Effector memory CD4-positive, alpha-beta T cell (primary cell): ENCODE measurements around the gene FUBP3.

ENCODE experiments used
- DNase-seq, 3 donors: peaks; one replicate each; pipeline ENCODE4 v3.0.0-alpha.2; 2020
- H3K27ac ChIP-seq: 2 replicates; pipeline ENCODE4 v1.7.0; 2013; ENCODE audit warnings: mild to moderate bottlenecking, low read length, moderate library complexity; ENCODE audit not compliant: insufficient read depth, poor library complexity, severe bottlenecking
- H3K27me3 ChIP-seq: replicated peaks from 2 replicates; pipeline ENCODE4 v1.7.0; 2013; ENCODE audit warnings: mild to moderate bottlenecking, low read length; ENCODE audit not compliant: insufficient read depth, control insufficient read depth, poor library complexity, severe bottlenecking
- H3K36me3 ChIP-seq: 2 replicates; pipeline ENCODE4 v1.7.0; 2013; ENCODE audit warnings: mild to moderate bottlenecking, low read length, moderate library complexity; ENCODE audit not compliant: control insufficient read depth, insufficient read depth
- H3K4me1 ChIP-seq: 2 replicates; pipeline ENCODE4 v1.7.0; 2013; ENCODE audit warnings: low read length, mild to moderate bottlenecking; ENCODE audit not compliant: control insufficient read depth, insufficient read depth, poor library complexity, severe bottlenecking
- H3K4me3 ChIP-seq: 2 replicates; pipeline ENCODE4 v1.7.0; 2013; ENCODE audit warnings: low read length, low read depth, mild to moderate bottlenecking; ENCODE audit not compliant: insufficient read depth, poor library complexity, severe bottlenecking
- H3K9me3 ChIP-seq: 2 replicates; pipeline ENCODE4 v1.7.0; 2013; ENCODE audit warnings: mild to moderate bottlenecking, low read length, moderate library complexity; ENCODE audit not compliant: control insufficient read depth

FUBP3 gene

DNA sequence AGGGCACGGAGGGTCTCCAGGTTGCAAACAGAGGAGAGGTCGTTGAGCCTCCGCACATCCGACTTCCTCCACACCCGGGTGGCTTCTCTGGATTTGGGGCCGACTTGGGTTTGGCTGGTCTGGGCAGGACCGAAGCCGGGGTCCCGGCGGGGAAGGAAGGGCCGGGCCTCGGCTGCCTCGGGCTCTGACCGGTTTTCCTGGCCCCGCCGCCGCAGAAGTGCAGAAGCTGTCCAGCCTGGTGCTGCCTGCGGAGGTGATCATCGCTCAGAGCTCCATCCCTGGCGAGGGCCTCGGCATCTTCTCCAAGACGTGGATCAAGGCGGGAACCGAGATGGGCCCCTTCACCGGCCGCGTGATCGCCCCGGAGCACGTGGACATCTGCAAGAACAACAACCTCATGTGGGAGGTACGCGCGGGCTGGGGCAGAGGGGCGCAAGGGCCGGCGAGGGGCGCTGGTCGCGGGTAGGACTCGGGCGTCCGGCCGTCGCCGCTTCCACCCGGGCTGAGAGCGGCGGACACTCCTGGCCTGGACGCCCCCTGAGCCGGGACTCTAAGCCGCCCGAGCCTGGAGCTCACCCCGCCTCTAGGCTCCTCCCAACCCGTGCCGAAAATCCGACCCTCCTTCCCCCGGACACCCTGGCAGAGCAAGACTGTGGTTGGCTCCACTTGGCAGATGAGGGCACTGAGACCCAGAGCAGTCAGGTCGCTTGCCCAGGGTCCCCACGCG, 87.2 kb downstream of the FUBP3 start:
- Histone ChIP-seq H3K27ac (no peak overlapping the region), H3K9me3 (no peaks in the 10 kb centered on the region), H3K4me3 (no peak overlapping the region), H3K4me1 (peaks cover 48% of the 10 kb centered on the region), H3K27me3 (peaks cover 50% of the 10 kb centered on the region), H3K36me3 (no peaks in the 10 kb centered on the region)
- no peak for DNase-seq

DNA sequence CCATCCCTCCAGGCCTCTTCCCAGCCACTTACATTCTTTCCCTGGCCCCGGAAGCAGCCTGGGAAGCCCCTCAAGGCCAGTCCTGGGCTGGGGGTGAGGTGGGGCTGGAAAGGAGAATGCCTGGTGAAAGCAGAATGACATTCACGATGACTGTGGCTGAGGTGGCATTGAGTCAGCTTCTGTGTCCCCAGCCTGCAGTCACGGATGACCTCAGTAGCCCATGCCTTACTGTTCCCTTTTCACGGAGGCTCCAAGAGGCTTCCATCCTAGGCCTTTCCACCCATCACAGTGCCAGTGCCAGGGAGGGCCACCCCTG, 87.7 kb downstream of the FUBP3 start:
- peaks cover 43% of the 10 kb centered on the region for H3K4me1 ChIP-seq
- peaks cover 45% of the 10 kb centered on the region for H3K27me3 ChIP-seq
- no peaks in the 10 kb centered on the region for H3K36me3 ChIP-seq
- no peak overlapping the region for H3K4me3 ChIP-seq
- no peak for DNase-seq
- no peaks in the 10 kb centered on the region for H3K9me3 ChIP-seq
- H3K27ac ChIP-seq, result no peak overlapping the region

DNA sequence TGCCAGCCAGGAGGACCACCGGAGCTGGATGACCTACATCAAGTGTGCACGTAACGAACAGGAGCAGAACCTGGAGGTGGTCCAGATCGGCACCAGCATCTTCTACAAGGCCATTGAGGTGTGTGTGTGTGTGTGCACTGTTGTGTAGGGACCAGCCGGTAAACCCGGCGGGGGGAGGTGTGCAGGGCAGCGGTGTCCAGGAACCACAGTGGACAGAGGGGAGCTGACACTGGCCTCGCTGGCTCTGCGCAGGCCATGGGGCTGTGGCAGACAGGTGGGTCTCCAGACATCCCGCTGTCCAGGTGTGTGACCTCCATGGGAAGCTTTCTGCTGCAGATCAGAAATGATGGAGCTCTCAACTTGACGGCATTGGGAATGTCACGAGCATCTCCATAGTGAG, 88.8 kb downstream of the FUBP3 start:
- no peaks in the 10 kb centered on the region for H3K36me3 ChIP-seq
- no peak overlapping the region for H3K27ac ChIP-seq
- H3K27me3 ChIP-seq, result peaks cover 34% of the 10 kb centered on the region
- no peak for DNase-seq
- H3K4me1 ChIP-seq, result peaks cover 31% of the 10 kb centered on the region
- no peak overlapping the region for H3K4me3 ChIP-seq
- H3K9me3 ChIP-seq, result no peaks in the 10 kb centered on the region

DNA sequence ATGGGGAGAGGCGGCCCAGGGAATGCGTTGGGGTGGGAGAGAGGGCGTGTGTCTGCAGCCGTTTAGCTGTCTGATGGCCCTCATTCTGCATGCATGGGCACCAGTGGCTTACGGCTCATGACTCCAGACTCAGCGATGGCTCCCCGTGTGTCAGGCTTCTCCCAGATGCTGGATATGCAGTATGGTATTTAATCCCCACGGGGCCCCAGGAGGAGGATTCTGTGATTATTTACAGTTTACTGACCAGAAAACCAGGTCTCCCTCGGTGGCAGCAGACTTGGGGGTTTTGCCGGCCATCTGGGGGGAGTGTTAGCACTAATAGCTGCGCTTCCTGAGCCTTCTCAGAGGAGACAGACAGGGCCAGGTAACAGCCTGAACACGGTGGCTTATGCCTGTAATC, 89.3 kb downstream of the FUBP3 start:
- Histone ChIP-seq H3K9me3 (no peaks in the 10 kb centered on the region), H3K4me3 (no peak overlapping the region), H3K27me3 (peaks cover 29% of the 10 kb centered on the region), H3K4me1 (peaks cover 27% of the 10 kb centered on the region), H3K27ac (no peak overlapping the region), H3K36me3 (no peaks in the 10 kb centered on the region)
- DNase-seq, result no peak

DNA sequence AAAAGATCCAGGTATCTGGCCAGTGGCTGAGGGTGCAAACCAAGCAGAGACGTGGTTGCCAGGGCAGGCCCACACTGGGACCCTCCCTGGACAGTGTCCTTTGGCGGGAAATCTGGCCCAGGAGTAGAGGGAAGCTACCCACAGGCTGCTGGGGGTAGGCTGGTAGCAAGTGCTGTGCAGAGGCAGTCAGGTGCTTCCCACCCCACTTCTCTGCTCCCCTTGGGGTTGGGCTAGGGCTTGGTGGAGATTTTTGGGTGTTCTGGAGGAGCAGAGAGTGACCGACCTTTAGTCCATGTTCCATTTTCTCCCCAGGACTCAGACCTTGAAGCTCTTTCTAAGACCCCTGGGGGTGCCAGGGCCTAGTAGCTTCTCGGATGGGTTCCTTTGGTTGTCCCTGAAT, 90.6 kb downstream of the FUBP3 start:
- H3K27ac ChIP-seq, result no peak overlapping the region
- DNase-seq, result no peak
- no peaks in the 10 kb centered on the region for H3K36me3 ChIP-seq
- H3K27me3 ChIP-seq, result peaks cover 20% of the 10 kb centered on the region
- H3K4me3 ChIP-seq, result no peak overlapping the region
- peaks cover 16% of the 10 kb centered on the region for H3K4me1 ChIP-seq
- H3K9me3 ChIP-seq, result no peaks in the 10 kb centered on the region

DNA sequence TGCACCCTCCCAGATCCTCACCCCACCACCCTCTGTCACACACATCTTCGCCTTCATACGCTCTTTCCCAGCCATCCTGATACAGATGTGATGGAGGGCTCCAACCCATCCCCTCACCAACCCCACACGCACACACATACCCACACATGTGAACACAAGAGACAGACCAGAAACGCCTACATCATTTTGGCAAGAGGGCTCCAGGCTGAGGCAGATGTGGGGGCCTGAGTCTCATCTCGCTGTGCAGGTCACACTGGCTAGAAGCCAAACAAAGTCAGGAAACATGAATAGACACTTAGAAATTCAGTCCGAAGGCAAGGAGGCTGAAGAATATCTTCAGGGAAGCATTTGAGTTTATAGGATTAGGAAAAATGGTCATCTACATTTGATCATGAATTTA, 91.3 kb downstream of the FUBP3 start:
- no peak overlapping the region for H3K27ac ChIP-seq
- no peak overlapping the region for H3K4me3 ChIP-seq
- no peak for DNase-seq
- H3K4me1 ChIP-seq, result peaks cover 10% of the 10 kb centered on the region
- peaks cover 16% of the 10 kb centered on the region for H3K27me3 ChIP-seq
- H3K9me3 ChIP-seq, result no peaks in the 10 kb centered on the region
- H3K36me3 ChIP-seq, result no peaks in the 10 kb centered on the region

DNA sequence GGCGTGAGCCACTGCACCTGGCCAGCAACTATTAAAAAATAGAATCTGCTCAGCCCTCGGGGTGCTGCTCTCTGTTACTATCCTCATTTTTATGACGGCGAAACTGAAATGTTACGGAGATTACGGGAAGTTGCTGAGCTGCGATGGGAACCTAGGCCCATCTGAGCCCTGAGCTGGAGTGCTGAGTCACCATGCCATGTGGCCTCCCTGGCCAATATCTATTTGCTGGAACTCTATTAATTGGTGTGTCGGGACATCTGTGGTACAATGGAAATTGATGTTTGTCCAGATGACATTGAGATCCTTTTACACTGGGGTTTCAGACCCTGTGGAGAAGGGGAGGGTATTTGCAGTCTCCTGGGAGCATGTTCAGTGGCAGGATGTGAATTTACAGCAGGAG, 93.1 kb downstream of the FUBP3 start:
- H3K4me3 ChIP-seq, result no peak overlapping the region
- H3K27ac ChIP-seq, result no peak overlapping the region
- H3K9me3 ChIP-seq, result no peaks in the 10 kb centered on the region
- H3K4me1 ChIP-seq, result no peaks in the 10 kb centered on the region
- H3K27me3 ChIP-seq, result peaks cover 2% of the 10 kb centered on the region
- DNase-seq, result no peak
- no peaks in the 10 kb centered on the region for H3K36me3 ChIP-seq

DNA sequence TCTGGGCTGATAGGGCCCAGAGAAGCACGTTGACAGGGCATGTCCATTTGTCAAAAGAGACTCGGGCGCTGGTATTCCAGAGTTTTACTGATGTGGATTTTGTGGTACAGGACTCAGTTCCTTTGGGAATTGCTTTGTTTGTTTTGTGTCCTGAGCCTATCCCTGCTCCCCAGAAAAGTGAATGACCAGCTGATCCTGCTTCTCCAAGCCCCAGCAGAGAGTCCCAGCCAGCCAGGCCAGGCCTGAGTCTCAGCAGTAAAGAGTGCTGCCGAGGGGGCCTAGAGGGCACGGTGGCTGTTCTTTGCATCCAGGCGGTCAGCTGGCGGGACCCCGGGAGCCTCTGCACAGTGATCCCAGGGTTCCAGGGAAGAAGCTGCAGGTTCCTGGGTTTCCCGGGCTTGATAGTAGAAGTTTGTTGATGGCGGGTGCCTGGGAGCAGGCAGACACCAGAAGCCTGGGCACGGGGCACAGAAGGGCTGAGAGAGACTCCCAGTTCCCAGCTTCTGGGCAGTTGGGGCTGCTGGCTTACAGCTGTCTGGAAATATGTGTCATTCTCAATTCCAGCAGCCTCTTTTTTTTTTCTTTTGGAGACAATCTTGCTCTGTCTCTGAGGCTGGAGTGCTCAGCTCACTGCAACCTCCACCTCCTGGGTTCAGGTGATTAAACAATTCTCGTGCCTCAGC, 93.7 kb downstream of the FUBP3 start:
- Histone ChIP-seq H3K27ac (no peak overlapping the region), H3K27me3 (no peaks in the 10 kb centered on the region), H3K4me3 (no peak overlapping the region), H3K4me1 (no peaks in the 10 kb centered on the region), H3K9me3 (no peaks in the 10 kb centered on the region), H3K36me3 (no peaks in the 10 kb centered on the region)
- DNase-seq, result no peak

DNA sequence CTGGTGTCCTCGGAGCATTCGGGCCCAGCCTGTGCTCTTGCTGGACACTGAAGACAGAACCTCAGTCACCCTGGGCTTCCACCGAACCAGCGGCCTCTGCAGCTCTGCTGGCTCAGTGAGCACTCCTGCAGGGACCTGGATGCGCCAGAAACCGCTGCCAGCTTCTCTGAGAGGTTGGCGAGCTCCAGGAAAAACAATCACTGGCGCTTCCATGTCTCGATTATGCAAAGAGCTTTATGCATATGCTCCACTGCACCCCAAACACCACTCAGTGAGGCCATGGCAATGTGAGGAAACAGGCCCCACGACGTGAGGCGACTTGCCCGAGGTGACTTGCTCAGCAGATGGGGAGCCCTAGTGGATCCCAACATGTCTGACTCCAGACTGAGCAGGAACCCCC, 96.0 kb downstream of the FUBP3 start:
- no peaks in the 10 kb centered on the region for H3K27me3 ChIP-seq
- no peak overlapping the region for H3K4me3 ChIP-seq
- H3K4me1 ChIP-seq, result no peaks in the 10 kb centered on the region
- no peaks in the 10 kb centered on the region for H3K9me3 ChIP-seq
- no peak overlapping the region for H3K27ac ChIP-seq
- no peak for DNase-seq
- no peaks in the 10 kb centered on the region for H3K36me3 ChIP-seq

DNA sequence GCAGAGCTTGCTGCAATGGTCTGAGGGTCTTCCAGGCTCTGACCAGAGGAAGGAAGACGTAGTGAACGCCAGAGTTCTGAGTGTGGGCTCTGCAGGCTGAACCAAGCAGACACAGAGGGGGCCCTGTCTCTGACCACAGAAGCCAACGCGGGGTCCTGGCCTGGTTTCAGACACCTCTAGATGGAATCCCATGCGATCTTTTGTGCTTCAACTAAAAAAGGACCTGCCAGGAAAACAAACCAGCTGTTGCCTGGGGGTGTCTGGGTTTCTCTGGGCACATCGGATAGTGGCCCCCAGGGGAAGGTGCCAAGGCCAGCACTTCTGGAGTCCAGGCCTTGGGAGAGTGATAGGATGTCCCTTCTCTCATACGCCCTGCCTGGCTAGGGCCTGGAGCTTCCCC, 97.9 kb downstream of the FUBP3 start:
- Histone ChIP-seq H3K27me3 (no peaks in the 10 kb centered on the region), H3K9me3 (no peaks in the 10 kb centered on the region), H3K4me3 (no peak overlapping the region), H3K4me1 (peaks cover 9% of the 10 kb centered on the region), H3K36me3 (no peaks in the 10 kb centered on the region), H3K27ac (no peak overlapping the region)
- DNase-seq, result no peak
